NB4 (cell line): ENCODE data around the gene ANKRD22.

Experiments used
- POLR2A ChIP-seq: IDR thresholded peaks from 2 replicates; pipeline ENCODE4 v1.6.1; 2011; ENCODE audit warnings: mild to moderate bottlenecking; ENCODE audit not compliant: insufficient read length; ENCODE audit errors: extremely low read depth
- TF ChIP-seq, protein P1 (sequence below): IDR thresholded peaks from one replicate; pipeline ENCODE4 v1.5.1; 2012; ENCODE audit warnings: low read depth, low read length

DNA sequence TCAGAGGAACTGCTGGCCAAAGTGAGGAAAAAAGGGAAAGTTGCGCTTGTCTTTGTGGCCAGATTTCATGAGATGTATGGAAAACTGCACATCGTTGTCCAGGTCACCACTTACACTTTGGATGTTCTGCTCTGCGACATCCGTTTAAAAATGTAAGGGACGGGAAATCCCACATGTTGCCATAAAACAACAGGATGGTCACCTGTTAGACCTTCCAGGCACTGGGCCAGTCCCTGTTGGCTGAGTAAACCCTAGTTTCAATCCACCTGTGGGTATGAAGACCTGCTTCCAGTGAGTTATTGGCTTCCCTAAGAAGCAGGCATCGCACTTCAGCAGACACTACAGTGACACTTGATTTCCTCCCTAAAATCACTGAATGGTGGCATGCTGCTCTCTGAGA lies 25.7 kb upstream of the ANKRD22 start:
- no peak for TF ChIP-seq POLR2A
- TF ChIP-seq, protein P1, sequence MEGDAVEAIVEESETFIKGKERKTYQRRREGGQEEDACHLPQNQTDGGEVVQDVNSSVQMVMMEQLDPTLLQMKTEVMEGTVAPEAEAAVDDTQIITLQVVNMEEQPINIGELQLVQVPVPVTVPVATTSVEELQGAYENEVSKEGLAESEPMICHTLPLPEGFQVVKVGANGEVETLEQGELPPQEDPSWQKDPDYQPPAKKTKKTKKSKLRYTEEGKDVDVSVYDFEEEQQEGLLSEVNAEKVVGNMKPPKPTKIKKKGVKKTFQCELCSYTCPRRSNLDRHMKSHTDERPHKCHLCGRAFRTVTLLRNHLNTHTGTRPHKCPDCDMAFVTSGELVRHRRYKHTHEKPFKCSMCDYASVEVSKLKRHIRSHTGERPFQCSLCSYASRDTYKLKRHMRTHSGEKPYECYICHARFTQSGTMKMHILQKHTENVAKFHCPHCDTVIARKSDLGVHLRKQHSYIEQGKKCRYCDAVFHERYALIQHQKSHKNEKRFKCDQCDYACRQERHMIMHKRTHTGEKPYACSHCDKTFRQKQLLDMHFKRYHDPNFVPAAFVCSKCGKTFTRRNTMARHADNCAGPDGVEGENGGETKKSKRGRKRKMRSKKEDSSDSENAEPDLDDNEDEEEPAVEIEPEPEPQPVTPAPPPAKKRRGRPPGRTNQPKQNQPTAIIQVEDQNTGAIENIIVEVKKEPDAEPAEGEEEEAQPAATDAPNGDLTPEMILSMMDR = no peak
